Activated CD4-positive, alpha-beta T cell treated with anti-CD3 and anti-CD28 coated beads for 36 hours (primary cell): Measurements from ENCODE around the gene SPDYE4. TPM values are rescaled to one million over a fixed set of nuclear protein-coding genes. Genes with fewer than 3 reads are reported as not detected.

Experiments used
- ATAC-seq: fragments of 200-7000 bp; cut with Tn5 transposase; one replicate; pipeline ENCODE4 v1.10.0; 2021; ENCODE audit warnings: mild to moderate bottlenecking, moderate library complexity
- CTCF ChIA-PET: fragments of 350-600 bp; sonication (Branson Sonifier 250); formaldehyde crosslinking; loops from one replicate; lab custom pipeline; 2021; ENCODE audit warnings: antibody characterized with exemption; lab: Charles Lee
- POLR2A ChIA-PET: fragments of 350-600 bp; sonication (Branson Sonifier 250); formaldehyde crosslinking; loops from one replicate; lab custom pipeline; 2021; ENCODE audit warnings: antibody characterized with exemption, inconsistent platforms; lab: Charles Lee
- DNase-seq: peaks from one replicate; pipeline ENCODE4 v3.0.0-alpha.2; 2020
- H3K27ac Mint-ChIP-seq: one replicate; pipeline ENCODE4 v1.8.0; 2021; ENCODE audit warnings: mixed read lengths
- H3K27me3 Mint-ChIP-seq: one replicate; pipeline ENCODE4 v1.8.0; 2021; ENCODE audit warnings: mixed read lengths
- H3K36me3 Mint-ChIP-seq: one replicate; pipeline ENCODE4 v1.8.0; 2021; ENCODE audit warnings: low read depth, mixed read lengths
- H3K4me1 Mint-ChIP-seq: one replicate; pipeline ENCODE4 v1.8.0; 2021; ENCODE audit warnings: mixed read lengths
- H3K4me3 Mint-ChIP-seq: one replicate; pipeline ENCODE4 v1.8.0; 2021; ENCODE audit warnings: mild to moderate bottlenecking, moderate library complexity, mixed read lengths
- H3K9me3 Mint-ChIP-seq: one replicate; pipeline ENCODE4 v1.8.0; 2021; ENCODE audit warnings: low read depth, mixed read lengths
- intact Hi-C, 2 experiments: fragments of 100-400 bp; cut with DNase I in 1 of 2; cut with micrococcal nuclease in 1 of 2; formaldehyde crosslinking; loops; one replicate each; pipeline versions ENCODE4 v1.14.2 to v1.15.1; 2022 to 2024; cut with DNase I, micrococcal nuclease
- total RNA-seq, 2 experiments: library from RNA; stranded (reverse); gene quantifications; one replicate each; pipeline ENCODE4 v1.2.3, GENCODE V29; 2021

Gene SPDYE4
- total RNA-seq, 2 experiments from 2014 or later = not detected

DNA sequence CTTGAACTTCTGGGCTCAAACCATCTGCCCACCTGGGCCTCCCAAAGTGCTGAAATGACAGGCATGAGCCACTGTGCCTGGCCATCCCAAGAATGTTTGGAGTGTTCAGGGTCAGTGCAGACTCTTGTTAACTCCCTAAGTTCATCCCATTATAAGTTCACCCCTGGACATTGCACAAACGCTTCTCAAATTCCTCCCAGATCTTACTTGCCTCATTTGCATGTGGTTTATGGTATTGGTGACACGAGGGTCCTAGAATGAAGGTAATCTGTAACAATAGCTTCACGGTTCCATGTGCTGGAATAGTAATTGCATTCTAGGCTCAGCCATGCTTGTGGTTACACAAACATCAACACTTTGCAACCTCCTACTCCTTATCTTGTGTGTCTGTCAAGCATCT lies 8.7 kb downstream of the SPDYE4 start:
- CTCF ChIA-PET = interaction anchor here (0.7 kb wide), 1 partner anchor 37 kb away, joined by 3 read pairs; no protein-coding TSS in a partner anchor
- POLR2A ChIA-PET = no interaction called here
- no peak overlapping the region for H3K4me3 Mint-ChIP-seq

DNA sequence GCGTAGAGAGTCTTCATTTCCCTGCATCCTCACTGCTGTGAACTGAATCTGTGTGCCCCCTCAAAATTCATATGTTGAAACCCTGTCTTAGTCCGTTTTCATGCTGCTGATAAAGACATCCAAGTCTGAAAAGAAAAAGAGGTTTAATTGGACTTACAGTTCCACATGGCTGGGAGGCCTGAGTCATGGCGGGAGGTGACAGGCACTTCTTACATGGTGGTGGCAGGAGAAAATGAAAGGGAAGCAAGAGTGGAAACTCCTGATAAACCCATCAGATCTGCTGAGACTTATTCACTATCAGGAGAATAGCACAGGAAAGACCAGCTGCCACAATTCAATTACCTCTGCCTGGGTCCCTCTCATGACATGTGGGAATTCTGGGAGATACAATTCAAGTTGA lies 10.6 kb downstream of the SPDYE4 start:
- Mint-ChIP-seq H3K9me3 (no peaks in the 10 kb centered on the region), H3K4me3 (no peak overlapping the region), H3K27ac (no peak overlapping the region), H3K36me3 (no peaks in the 10 kb centered on the region), H3K4me1 (peaks cover 3% of the 10 kb centered on the region), H3K27me3 (no peaks in the 10 kb centered on the region)
- ChIA-PET CTCF (interaction anchor here (2.8 kb wide), 1 partner anchor 337 kb away, joined by 20 read pairs; no protein-coding TSS in a partner anchor), POLR2A (no interaction called here)
- no peak for DNase-seq
- intact Hi-C loops = loop anchor here (2.0 to 10.0 kb wide), 3 partner anchors 115 to 673 kb away; partner anchors contain the start of gene MYH10 (in 1 of the 2)
- no peak for ATAC-seq

More for the DNA sequence above, 8.7 kb downstream of the SPDYE4 start:
- H3K27me3 Mint-ChIP-seq = peaks cover 2% of the 10 kb centered on the region
- DNase-seq (no peak), ATAC-seq (no peak)
- H3K36me3 Mint-ChIP-seq = no peaks in the 10 kb centered on the region
- H3K9me3 Mint-ChIP-seq = no peaks in the 10 kb centered on the region
- intact Hi-C loops = loop anchor here (5.0 to 10.0 kb wide), 3 partner anchors 117 to 675 kb away; partner anchors contain the start of gene MYH10 (in 1 of the 2)
- no peak overlapping the region for H3K27ac Mint-ChIP-seq
- peaks cover 3% of the 10 kb centered on the region for H3K4me1 Mint-ChIP-seq

DNA sequence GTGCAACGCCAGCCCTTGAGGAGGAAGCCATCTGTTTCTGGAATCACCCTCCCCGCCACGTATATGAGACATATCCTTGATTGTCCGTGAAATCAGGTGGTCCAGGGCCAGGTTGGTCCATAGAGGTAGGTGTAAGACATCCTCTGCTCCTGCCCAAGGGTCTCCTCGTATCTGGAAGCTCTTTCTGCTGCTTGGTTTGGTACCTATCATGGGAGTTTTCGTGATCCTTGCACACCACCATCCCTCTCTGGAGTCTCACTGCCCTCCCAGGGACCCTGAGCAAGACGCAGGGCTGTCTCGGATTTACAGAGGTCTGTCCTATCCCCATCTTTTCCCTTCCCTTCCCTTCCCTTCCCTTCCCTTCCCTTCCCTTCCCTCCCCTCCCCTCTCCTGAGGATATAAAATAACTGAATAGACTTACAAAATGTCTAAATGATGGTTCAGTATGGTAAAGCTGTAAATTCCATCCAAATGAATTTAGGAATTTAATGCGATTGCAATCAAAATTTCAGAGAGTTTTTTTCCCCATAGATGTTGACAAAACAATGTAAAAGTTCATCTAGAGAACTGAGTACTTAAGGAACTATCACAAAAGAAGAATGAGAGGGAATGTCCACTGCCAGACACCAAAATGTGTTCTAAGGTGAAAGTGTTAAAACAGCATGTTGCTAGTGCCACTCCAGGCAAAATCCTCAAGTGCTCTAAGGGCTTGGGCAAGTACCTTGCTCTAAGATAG lies 11.7 kb downstream of the SPDYE4 start:
- DNase-seq = no peak
- H3K36me3 Mint-ChIP-seq = no peaks in the 10 kb centered on the region
- H3K27ac Mint-ChIP-seq = peak overlapping the region; percentile 73
- H3K4me3 Mint-ChIP-seq = peak overlapping the region; percentile 77
- no peaks in the 10 kb centered on the region for H3K27me3 Mint-ChIP-seq
- POLR2A ChIA-PET = no interaction called here
- H3K4me1 Mint-ChIP-seq = peaks cover 3% of the 10 kb centered on the region
- intact Hi-C loops = loop anchor here (1.0 to 10.0 kb wide), 6 partner anchors 114 to 672 kb away; partner anchors contain the start of genes RPL26 (in 2 of the 2) and MYH10 (in 1 of the 2)
- no peak for ATAC-seq
- CTCF ChIA-PET = interaction anchor here (0.6 to 2.8 kb wide), 11 partner anchors 10 to 363 kb away, joined by 3 to 20 read pairs (median 4); no protein-coding TSS in a partner anchor
- no peaks in the 10 kb centered on the region for H3K9me3 Mint-ChIP-seq

DNA sequence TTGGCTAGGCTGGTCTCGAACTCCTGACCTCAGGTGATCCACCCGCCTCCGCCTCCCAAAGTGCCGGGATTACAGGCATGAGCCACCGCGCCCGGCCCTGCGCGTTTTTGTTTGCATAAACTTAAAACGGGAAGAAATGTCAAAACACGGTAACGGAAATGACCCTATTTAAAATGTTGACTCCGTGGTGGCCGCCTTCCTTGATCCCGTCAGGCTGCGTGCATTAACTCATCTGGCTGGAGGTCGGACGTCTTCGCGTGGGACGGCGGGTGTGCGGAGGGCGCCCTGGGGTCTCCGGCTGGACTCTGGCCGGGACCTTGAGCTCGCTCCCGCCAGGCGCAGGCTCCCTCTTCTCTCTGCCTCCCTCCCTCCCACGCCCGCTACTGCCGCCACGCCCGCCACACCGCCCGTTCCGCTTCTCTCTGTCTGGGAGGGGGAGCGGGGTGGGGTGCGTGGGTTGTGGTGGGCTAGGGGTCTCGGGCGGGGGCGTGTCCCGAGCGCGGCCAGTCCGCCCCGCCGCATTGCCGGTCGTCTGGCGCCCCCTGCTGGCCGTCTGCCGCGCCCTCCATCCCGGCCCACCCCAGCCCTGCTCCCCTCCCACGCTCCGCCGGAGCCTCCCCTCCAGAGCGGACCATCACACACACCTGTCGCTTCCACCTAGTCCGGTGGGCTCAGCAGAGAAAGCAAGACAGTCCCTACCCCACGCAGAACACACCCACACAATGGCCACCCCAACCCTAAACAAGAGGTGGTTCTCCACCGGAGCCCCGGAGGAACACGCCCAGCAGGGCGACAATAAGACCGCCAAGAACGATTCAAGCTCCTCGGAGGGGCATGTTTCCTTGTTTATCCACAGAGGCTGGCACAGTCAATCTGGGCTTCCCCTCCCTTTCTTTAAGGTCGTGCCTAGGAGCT lies 12.5 kb downstream of the SPDYE4 start:
- DNase-seq (peak; percentile 87), ATAC-seq (peak; percentile 83)
- POLR2A ChIA-PET = no interaction called here
- H3K9me3 Mint-ChIP-seq = no peaks in the 10 kb centered on the region
- H3K27ac Mint-ChIP-seq = peak overlapping the region; percentile 79
- no peaks in the 10 kb centered on the region for H3K36me3 Mint-ChIP-seq
- intact Hi-C loops = loop anchor here (1.0 to 10.0 kb wide), 7 partner anchors 114 to 671 kb away; partner anchors contain the start of genes RPL26 (in 2 of the 2), MYH10 (in 1 of the 2) and NDEL1 (in 1 of the 2)
- H3K27me3 Mint-ChIP-seq = no peaks in the 10 kb centered on the region
- peak overlapping the region; percentile 77 for H3K4me3 Mint-ChIP-seq
- H3K4me1 Mint-ChIP-seq = peaks cover 3% of the 10 kb centered on the region
- CTCF ChIA-PET = interaction anchor here (0.6 to 2.8 kb wide), 14 partner anchors 11 to 450 kb away, joined by 3 to 20 read pairs (median 4); no protein-coding TSS in a partner anchor

DNA sequence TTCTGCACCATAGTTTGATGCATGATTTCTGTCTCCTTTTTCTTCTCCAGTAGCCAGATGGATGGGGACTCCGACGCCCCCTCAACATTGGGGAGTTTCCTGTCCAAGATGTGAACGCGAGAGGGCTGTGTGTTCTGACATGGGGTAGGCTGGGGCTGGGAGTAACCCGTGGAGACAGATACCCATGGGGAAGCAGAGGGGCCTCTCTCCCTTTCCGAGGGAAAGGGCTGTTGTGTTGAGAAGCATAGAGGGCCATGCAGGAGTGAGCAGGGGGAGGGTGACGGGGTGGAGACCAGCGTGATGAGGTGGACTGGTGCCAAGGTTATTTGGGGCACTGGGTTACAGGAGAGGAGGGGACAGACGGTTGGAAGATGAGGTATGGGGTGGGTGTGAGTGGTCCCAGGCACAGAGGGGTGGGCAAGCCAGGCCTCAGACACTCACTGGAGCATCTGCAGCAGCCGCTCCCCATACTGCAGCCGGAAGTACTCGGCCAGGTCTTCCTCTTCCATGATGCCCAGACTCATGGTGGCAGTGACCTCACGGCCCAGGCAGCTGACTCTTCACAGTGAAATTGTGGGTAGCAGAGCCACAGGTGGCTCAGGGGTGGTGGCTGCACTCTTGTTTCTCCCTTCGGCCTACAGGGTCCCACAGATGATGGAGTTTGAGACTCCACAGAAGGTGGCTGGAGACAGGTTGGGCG lies 14.1 kb downstream of the SPDYE4 start:
- Mint-ChIP-seq H3K27me3 (no peaks in the 10 kb centered on the region), H3K4me3 (peak overlapping the region; percentile 40), H3K36me3 (no peaks in the 10 kb centered on the region), H3K27ac (no peak overlapping the region), H3K9me3 (no peaks in the 10 kb centered on the region), H3K4me1 (peaks cover 6% of the 10 kb centered on the region)
- DNase-seq = no peak
- intact Hi-C loops = loop anchor here in 1 of 2 experiments (10.0 kb wide), 1 partner anchor 669 kb away; no protein-coding TSS in a partner anchor
- ChIA-PET CTCF (no interaction called here), POLR2A (no interaction called here)
- ATAC-seq = no peak

DNA sequence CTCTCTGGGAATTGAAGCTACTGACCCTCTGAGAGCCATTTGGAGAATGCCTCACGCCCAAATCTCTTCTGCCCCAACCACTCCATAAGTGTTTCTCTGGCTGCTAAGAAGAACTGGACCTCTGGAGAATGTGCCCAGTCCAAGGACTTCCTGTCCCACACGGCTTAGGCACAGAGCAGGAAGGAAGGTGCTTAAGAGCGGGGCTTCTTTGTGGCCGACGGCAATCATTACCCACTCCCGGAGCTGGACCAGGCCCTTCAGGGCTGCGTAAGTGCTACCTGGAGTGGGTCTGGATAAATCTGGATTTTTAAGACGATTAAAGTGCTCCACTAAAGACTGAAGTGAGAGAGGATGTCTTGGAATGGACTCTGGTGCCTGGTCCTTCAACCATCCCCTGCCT lies 15.5 kb downstream of the SPDYE4 start:
- CTCF ChIA-PET = interaction anchor here (0.5 kb wide), 1 partner anchor 39 kb away, joined by 3 read pairs; no protein-coding TSS in a partner anchor

DNA sequence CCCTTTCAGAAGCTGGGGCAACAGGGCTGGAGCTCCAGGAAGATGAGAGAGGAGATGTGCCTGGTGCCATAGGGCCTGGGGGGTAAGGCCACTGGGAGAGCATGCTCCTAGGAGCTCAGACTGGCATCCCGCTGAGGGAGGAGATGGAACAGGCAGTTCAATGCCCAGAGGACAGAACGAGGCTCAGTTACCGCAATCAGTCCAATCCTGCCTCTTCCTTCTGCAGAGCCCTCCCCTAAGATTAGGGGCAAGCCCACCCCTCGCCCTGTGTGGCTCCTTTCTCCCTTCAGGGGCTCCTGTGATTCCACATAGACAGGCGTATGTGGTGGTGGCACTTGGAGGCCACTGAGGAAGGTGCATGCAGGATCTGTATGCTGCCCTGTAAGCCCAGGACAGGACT lies 16.1 kb downstream of the SPDYE4 start:
- Mint-ChIP-seq H3K9me3 (no peaks in the 10 kb centered on the region), H3K27ac (no peak overlapping the region), H3K36me3 (no peaks in the 10 kb centered on the region), H3K4me3 (no peak overlapping the region), H3K27me3 (no peaks in the 10 kb centered on the region), H3K4me1 (peaks cover 6% of the 10 kb centered on the region)
- ChIA-PET POLR2A (no interaction called here), CTCF (interaction anchor here (0.5 to 1.0 kb wide), 3 partner anchors 8 to 366 kb away, joined by 3 to 5 read pairs (median 4); no protein-coding TSS in a partner anchor)
- intact Hi-C loops = loop anchor here in 1 of 2 experiments (10.0 kb wide), 1 partner anchor 667 kb away; no protein-coding TSS in a partner anchor
- DNase-seq (no peak), ATAC-seq (no peak)

More for the DNA sequence above, 15.5 kb downstream of the SPDYE4 start:
- Mint-ChIP-seq H3K4me1 (peaks cover 6% of the 10 kb centered on the region), H3K27me3 (no peaks in the 10 kb centered on the region), H3K36me3 (no peaks in the 10 kb centered on the region), H3K27ac (no peak overlapping the region), H3K9me3 (no peaks in the 10 kb centered on the region), H3K4me3 (no peak overlapping the region)
- intact Hi-C loops = loop anchor here in 1 of 2 experiments (10.0 kb wide), 1 partner anchor 668 kb away; no protein-coding TSS in a partner anchor
- ATAC-seq = no peak
- POLR2A ChIA-PET = no interaction called here
- no peak for DNase-seq

DNA sequence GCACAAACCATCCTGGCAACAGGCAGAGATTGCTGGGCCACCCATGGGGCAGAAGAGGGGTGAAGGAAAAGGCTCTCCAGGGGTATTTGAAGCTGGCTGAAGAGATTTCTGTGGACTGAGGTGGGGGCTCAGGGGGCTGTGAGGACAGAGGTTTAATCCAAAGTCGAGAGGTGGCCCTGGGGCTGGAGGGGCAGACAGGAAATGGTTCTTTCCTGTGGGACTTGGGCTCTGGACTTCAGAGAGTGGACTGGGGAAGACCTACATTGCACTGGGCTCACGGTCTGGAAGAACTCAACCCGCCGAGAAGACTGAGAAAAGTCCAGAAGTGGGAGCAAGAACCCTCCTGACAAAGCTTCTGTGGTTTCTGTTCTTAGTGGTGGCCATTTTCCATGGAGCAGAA lies 16.6 kb downstream of the SPDYE4 start:
- CTCF ChIA-PET = interaction anchor here (0.5 to 1.0 kb wide), 3 partner anchors 9 to 366 kb away, joined by 3 to 5 read pairs (median 4); no protein-coding TSS in a partner anchor
- no peaks in the 10 kb centered on the region for H3K36me3 Mint-ChIP-seq
- peaks cover 6% of the 10 kb centered on the region for H3K4me1 Mint-ChIP-seq
- H3K9me3 Mint-ChIP-seq = no peaks in the 10 kb centered on the region
- intact Hi-C loops = loop anchor here in 1 of 2 experiments (10.0 kb wide), 1 partner anchor 667 kb away; no protein-coding TSS in a partner anchor
- ATAC-seq = no peak
- POLR2A ChIA-PET = no interaction called here
- H3K27me3 Mint-ChIP-seq = no peaks in the 10 kb centered on the region
- H3K4me3 Mint-ChIP-seq = no peak overlapping the region
- DNase-seq = no peak
- no peak overlapping the region for H3K27ac Mint-ChIP-seq

DNA sequence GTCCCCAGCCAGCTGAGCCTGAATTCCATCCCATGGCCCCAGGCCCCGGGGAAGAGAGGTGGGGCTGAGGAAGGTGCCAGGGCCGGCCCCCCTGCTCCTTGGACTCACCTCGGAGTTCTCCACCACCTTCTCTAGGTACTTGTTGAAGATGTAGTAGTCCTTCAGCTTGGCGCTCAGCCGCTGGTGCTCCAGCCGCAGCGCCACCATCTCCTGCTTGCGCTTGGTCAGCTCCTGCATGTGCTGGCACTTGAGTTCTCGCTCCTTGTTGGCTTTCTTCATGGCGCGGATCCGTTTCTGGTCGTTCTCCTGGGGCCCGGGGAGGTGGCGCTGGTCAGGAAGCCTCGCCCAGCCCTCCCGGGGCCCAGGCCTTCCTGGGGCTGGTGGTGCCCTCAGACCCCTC lies 17.0 kb downstream of the SPDYE4 start:
- POLR2A ChIA-PET = no interaction called here
- Mint-ChIP-seq H3K4me3 (no peak overlapping the region), H3K36me3 (no peaks in the 10 kb centered on the region), H3K9me3 (no peaks in the 10 kb centered on the region), H3K27me3 (no peaks in the 10 kb centered on the region), H3K4me1 (peaks cover 6% of the 10 kb centered on the region), H3K27ac (no peak overlapping the region)
- CTCF ChIA-PET = interaction anchor here (0.7 to 1.0 kb wide), 2 partner anchors 176 to 365 kb away, joined by 3 to 5 read pairs; no protein-coding TSS in a partner anchor
- ATAC-seq (no peak), DNase-seq (no peak)
- intact Hi-C loops = loop anchor here in 1 of 2 experiments (10.0 kb wide), 1 partner anchor 667 kb away; no protein-coding TSS in a partner anchor

DNA sequence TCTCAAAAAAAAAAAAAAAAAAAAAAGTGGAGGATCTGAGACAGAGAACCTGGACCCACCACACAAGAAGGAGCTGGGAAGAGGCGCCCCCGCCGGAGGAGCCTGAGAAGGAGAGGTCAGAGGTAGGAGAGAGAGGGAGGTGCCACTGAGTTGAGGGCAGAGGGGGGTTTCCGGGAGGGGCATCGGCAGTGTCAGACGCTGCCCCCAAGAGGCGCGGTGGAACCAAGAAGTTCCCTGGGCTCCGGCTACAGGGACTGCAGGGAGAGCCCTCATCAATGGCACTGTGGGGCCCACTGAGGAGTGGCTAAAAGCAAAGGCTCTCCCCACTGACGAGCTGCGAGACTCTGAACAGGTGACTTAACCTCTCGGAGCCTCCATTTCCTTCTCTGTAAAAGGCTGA lies 17.9 kb downstream of the SPDYE4 start:
- ATAC-seq (peak; percentile 42), DNase-seq (peak; percentile 49)
- Mint-ChIP-seq H3K4me3 (peak overlapping the region; percentile 15), H3K36me3 (no peaks in the 10 kb centered on the region), H3K9me3 (no peaks in the 10 kb centered on the region), H3K27me3 (peaks cover 3% of the 10 kb centered on the region), H3K4me1 (peaks cover 3% of the 10 kb centered on the region), H3K27ac (no peak overlapping the region)
- intact Hi-C loops = loop anchor here in 1 of 2 experiments (10.0 kb wide), 1 partner anchor 666 kb away; no protein-coding TSS in a partner anchor
- POLR2A ChIA-PET = no interaction called here
- CTCF ChIA-PET = no interaction called here
